Testis (tissue), 2 donors: ENCODE results near the gene NR6A1.

Source experiments
- POLR2A ChIP-seq: fragments of 450-650 bp; IDR thresholded peaks from one replicate; pipeline ENCODE4 v1.6.1; 2017; ENCODE audit warnings: antibody characterized with exemption, mild to moderate bottlenecking, moderate library complexity
- TF ChIP-seq, protein P1 (sequence below), 3 experiments: fragments of 450-650 bp in 2 of 3; fragments of 200-600 bp in 1 of 3; sonication (generic) in 1 of 3; IDR thresholded peaks; one replicate each; pipeline ENCODE4 v1.5.1; 2016 to 2019; ENCODE audit warnings: antibody characterized with exemption in 3 of 3, mild to moderate bottlenecking in 2 of 3, moderate library complexity in 1 of 3

DNA sequence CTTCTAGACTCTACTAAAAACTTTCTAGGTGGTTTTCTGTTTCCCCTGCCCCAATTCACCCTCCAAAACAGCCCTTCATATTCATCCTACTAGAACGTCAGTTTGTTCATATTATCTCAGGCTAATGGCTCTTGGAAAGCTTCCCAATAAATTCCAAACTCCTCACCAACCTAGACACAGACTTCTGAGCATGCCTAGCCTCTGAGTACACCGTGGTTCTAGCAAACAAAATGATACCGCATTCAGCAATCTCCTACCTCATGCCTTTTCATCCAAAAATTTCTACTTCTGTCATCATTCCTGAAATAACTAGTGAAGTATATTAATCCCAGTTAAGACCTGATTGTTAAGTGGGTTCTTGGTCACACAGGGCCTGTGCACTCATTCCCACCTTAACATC is 217.4 kb downstream of the NR6A1 start:
- TF ChIP-seq, protein P1, sequence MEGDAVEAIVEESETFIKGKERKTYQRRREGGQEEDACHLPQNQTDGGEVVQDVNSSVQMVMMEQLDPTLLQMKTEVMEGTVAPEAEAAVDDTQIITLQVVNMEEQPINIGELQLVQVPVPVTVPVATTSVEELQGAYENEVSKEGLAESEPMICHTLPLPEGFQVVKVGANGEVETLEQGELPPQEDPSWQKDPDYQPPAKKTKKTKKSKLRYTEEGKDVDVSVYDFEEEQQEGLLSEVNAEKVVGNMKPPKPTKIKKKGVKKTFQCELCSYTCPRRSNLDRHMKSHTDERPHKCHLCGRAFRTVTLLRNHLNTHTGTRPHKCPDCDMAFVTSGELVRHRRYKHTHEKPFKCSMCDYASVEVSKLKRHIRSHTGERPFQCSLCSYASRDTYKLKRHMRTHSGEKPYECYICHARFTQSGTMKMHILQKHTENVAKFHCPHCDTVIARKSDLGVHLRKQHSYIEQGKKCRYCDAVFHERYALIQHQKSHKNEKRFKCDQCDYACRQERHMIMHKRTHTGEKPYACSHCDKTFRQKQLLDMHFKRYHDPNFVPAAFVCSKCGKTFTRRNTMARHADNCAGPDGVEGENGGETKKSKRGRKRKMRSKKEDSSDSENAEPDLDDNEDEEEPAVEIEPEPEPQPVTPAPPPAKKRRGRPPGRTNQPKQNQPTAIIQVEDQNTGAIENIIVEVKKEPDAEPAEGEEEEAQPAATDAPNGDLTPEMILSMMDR (IDR thresholded peaks at IDR 0.05), result no peak
- TF ChIP-seq POLR2A, result no peak
